DND-41 (cell line): ENCODE measurements around the gene ATAD3C.
"Not testable (repeated sequence)": the region's sequence is repeated elsewhere in the genome, so short reads cannot be mapped to it uniquely, and the experiment has no call there.

Experiments
- ATAC-seq: fragments of 200-7000 bp; cut with Tn5 transposase; 3 replicates; pipeline ENCODE4 v1.9.1; 2021; ENCODE audit warnings: low read depth; ENCODE audit not compliant: insufficient read depth
- DNase-seq: peaks from one replicate; pipeline ENCODE4 v3.0.0-alpha.2; 2020
- H2AFZ ChIP-seq: 2 replicates; pipeline ENCODE4 v1.6.0; 2012; ENCODE audit warnings: low read depth, low read length
- H3K27ac ChIP-seq: 2 replicates; pipeline ENCODE4 v1.5.1; 2012; ENCODE audit warnings: low read length, inconsistent platforms
- H3K27me3 ChIP-seq: fragments of 200-600 bp; sonication (generic); 2 replicates; pipeline ENCODE4 v1.6.0; 2012; ENCODE audit warnings: low read length, mild to moderate bottlenecking, inconsistent platforms; ENCODE audit not compliant: insufficient read depth, poor library complexity
- H3K36me3 ChIP-seq: 2 replicates; pipeline ENCODE4 v1.5.1; 2012; ENCODE audit warnings: low read length, inconsistent platforms; ENCODE audit not compliant: insufficient read depth
- H3K4me1 ChIP-seq: 2 replicates; pipeline ENCODE4 v1.5.1; 2012; ENCODE audit warnings: mild to moderate bottlenecking, low read length; ENCODE audit not compliant: insufficient read depth
- H3K4me2 ChIP-seq: 2 replicates; pipeline ENCODE4 v1.6.0; 2012; ENCODE audit warnings: mild to moderate bottlenecking, moderate library complexity, low read length, inconsistent platforms; ENCODE audit not compliant: insufficient read depth
- H3K4me3 ChIP-seq, 2 experiments: fragments of 200-600 bp in 1 of 2; shearing (Covaris generic) in 1 of 2; 2 replicates each; pipeline ENCODE4 v1.5.1; 2012 to 2016; ENCODE audit warnings: inconsistent platforms in 2 of 2, low read length in 2 of 2, mild to moderate bottlenecking in 2 of 2, low read depth in 1 of 2, moderate library complexity in 1 of 2
- H3K79me2 ChIP-seq: 2 replicates; pipeline ENCODE4 v1.6.0; 2012; ENCODE audit warnings: low read length, inconsistent platforms; ENCODE audit not compliant: insufficient read depth
- H3K9ac ChIP-seq: 2 replicates; pipeline ENCODE4 v1.6.0; 2012; ENCODE audit warnings: low read depth, mild to moderate bottlenecking, inconsistent platforms, low read length, moderate library complexity
- H3K9me3 ChIP-seq: 2 replicates; pipeline ENCODE4 v1.5.1; 2012; ENCODE audit warnings: low read length, moderate library complexity, mild to moderate bottlenecking, inconsistent platforms; ENCODE audit not compliant: insufficient read depth, severe bottlenecking
- H4K20me1 ChIP-seq: 2 replicates; pipeline ENCODE4 v1.6.0; 2012; ENCODE audit warnings: low read length; ENCODE audit not compliant: insufficient read depth
- CTCF ChIP-seq: IDR thresholded peaks from 2 replicates; pipeline ENCODE4 v1.5.1; 2012; ENCODE audit warnings: borderline replicate concordance, low read length, moderate library complexity, mild to moderate bottlenecking; ENCODE audit not compliant: poor library complexity, severe bottlenecking; ENCODE audit errors: extremely low read depth
- EZH2 ChIP-seq: IDR thresholded peaks from 3 replicates; pipeline ENCODE4 v1.6.1; 2012; ENCODE audit warnings: borderline replicate concordance, low read depth, mild to moderate bottlenecking, moderate library complexity, low read length, inconsistent platforms; ENCODE audit not compliant: severe bottlenecking

Gene ATAD3C

DNA sequence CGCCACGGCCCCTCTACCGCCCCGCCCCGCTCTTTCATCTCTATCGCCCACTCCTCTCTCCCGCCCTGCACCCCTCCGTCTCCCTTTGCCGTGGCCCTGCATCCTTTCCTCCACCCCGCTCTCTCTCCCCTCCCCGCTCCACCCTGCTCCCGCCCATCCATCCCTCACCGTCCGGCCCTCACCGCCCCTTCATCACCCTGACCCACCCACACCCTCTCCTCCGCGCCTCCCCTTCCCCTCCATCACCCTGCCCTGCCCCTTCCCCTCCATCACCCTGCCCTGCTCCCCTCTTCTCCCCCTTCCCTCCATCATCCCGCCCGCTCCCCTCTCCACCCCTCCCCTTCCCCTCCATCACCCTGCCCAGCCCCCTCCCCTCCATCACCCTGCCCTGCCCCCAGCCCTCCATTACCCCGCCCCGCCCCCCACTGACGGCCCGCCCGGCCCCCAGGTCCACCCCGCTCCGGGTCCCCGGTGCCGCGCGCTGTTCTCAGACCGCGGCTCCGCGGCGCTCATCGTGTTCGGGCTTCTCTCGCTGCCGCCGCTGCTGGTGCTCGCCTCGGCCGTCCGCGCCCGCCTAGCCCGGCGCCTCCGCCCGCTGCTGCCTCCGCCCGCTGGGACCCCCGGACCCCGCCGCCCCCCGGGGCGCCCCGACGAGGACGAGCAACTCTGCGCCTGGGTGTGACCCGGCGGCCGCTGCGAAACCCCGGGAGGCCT lies 22.2 kb upstream of the ATAD3C start:
- Histone ChIP-seq H3K9me3 (no peaks in the 10 kb centered on the region), H4K20me1 (no peaks in the 10 kb centered on the region), H3K79me2 (no peaks in the 10 kb centered on the region), H3K27me3 (no peaks in the 10 kb centered on the region), H2AFZ (no peak overlapping the region), H3K9ac (no peak overlapping the region), H3K36me3 (no peaks in the 10 kb centered on the region), H3K27ac (no peak overlapping the region), H3K4me1 (peaks cover 6% of the 10 kb centered on the region; the same call in 1 of the 2 replicates), H3K4me2 (no peak overlapping the region), H3K4me3 (no peak overlapping the region)
- ATAC-seq (peak; percentile 14; the same call in 2 of the 3 replicates), DNase-seq (no peak)
- TF ChIP-seq CTCF, result no peak
- no peak for TF ChIP-seq EZH2

DNA sequence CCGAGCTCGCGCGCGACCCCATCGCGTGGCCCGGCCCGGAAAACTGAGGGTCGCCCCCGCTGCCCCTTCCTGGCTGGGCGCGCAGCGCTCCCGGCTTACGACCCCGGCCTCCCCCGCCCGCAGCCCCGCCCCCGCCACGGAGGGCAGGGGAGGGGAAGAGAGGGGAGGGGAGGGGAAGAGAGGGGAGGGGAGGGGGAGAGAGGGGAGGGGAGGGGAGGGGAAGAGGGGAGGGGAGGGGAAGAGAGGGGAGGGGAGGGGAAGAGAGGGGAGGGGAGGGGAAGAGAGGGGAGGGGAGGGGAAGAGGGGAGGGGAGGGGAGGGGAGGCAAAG lies 21.7 kb upstream of the ATAD3C start:
- no peak overlapping the region for H2AFZ ChIP-seq
- DNase-seq (no peak), ATAC-seq (no peak)
- H3K27ac ChIP-seq, result no peak overlapping the region
- peaks cover 6% of the 10 kb centered on the region; the same call in 1 of the 2 replicates for H3K4me1 ChIP-seq
- H3K9me3 ChIP-seq, result no peaks in the 10 kb centered on the region
- H3K9ac ChIP-seq, result no peak overlapping the region
- TF ChIP-seq CTCF (no peak), EZH2 (no peak)
- H3K4me3 ChIP-seq, result no peak overlapping the region
- no peaks in the 10 kb centered on the region for H3K36me3 ChIP-seq
- no peak overlapping the region for H3K4me2 ChIP-seq
- H4K20me1 ChIP-seq, result no peaks in the 10 kb centered on the region
- no peaks in the 10 kb centered on the region for H3K79me2 ChIP-seq
- H3K27me3 ChIP-seq, result no peaks in the 10 kb centered on the region

GRCh38 chr1:1428174-1428573 lies 21.3 kb upstream of the ATAD3C start:
- Histone ChIP-seq H3K4me1 (peaks cover 6% of the 10 kb centered on the region; the same call in 1 of the 2 replicates), H3K9me3 (no peaks in the 10 kb centered on the region), H3K4me3 (no peak overlapping the region), H3K9ac (no peak overlapping the region), H3K27me3 (no peaks in the 10 kb centered on the region), H3K36me3 (no peaks in the 10 kb centered on the region), H4K20me1 (no peaks in the 10 kb centered on the region), H2AFZ (no peak overlapping the region), H3K4me2 (no peak overlapping the region), H3K79me2 (no peaks in the 10 kb centered on the region), H3K27ac (no peak overlapping the region)
- DNase-seq, result no peak
- no peak for TF ChIP-seq EZH2
- no peak for TF ChIP-seq CTCF
- no peak for ATAC-seq

DNA sequence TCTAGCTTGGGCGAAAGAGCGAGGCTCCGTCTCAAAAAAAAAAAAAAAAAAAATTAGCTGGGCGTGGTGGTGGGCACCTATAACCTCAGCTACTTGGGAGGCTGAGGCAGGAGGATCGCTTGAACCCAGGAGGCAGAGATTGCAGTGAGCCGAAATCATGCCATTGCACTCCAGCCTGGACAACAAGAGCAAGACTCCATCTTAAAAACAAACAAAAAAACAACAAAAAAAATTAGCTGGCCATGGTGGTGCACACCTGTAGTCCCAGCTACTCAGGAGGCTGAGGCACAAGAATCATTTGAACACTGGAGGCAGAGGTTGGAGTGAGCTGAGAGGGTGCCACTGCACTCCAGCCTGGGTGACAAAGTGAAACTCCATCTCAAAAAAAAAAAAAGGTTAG lies 20.5 kb upstream of the ATAD3C start:
- H3K27ac ChIP-seq, H3K36me3 ChIP-seq, H3K4me2 ChIP-seq, DNase-seq, H3K9me3 ChIP-seq, H3K9ac ChIP-seq, H3K4me1 ChIP-seq, H4K20me1 ChIP-seq, H3K79me2 ChIP-seq, H2AFZ ChIP-seq, ATAC-seq, H3K4me3 ChIP-seq, H3K27me3 ChIP-seq: not testable (repeated sequence)
